SU-DHL-6 (cell line): Measurements from ENCODE around the gene TNP2.

Source experiments
- CTCF ChIP-seq: fragments of 200-600 bp; sonication (generic); IDR thresholded peaks from one replicate; pipeline ENCODE4 v1.5.1; 2017; ENCODE audit warnings: antibody characterized with exemption, mild to moderate bottlenecking, low read length, moderate library complexity; ENCODE audit not compliant: insufficient read depth, poor library complexity, severe bottlenecking
- EZH2phosphoT487 ChIP-seq: fragments of 200-600 bp; sonication (generic), shearing (Covaris generic); conservative IDR thresholded peaks from 2 replicates; pipeline ENCODE4 v1.6.1; 2018; ENCODE audit warnings: mild to moderate bottlenecking, antibody characterized with exemption, low read length, moderate library complexity, mixed read lengths

- TF ChIP-seq CTCF (no peak), EZH2phosphoT487 (no peak)
These were observed 44.8 kb downstream of the TNP2 start for GRCh38 chr16:11224096-11224893.
